ENCODE results near the gene PCSK7. TPM values are rescaled to one million over a fixed set of nuclear protein-coding genes. Genes with fewer than 3 reads are reported as not detected.

The PCSK7 gene
- total and polyA plus RNA-seq, 2 donors (not counting 3 experiments of a cell fraction or from before 2014, with no cell fraction given): 40.8 to 72.7 TPM

DNA sequence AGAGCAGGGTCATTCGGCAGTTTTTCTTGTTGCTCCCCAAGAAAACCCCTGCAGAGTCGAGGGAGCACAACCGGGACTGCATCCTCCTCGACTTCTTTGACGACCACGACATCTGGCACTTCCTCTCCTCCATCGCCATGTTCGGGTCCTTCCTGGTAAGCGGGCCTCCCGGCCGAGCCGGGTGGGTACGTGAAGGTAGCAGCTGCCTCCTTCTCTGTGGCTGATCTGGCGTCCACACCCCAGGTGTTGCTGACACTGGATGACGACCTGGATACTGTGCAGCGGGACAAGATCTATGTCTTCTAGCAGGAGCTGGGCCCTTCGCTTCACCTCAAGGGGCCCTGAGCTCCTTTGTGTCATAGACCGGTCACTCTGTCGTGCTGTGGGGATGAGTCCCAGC lies 36.1 kb downstream of the PCSK7 start:
- H3K4me3 ChIP-seq (replicated peaks in 1 of 3; ENCODE audit: insufficient read depth in 1 of 3, low read depth in 1 of 3, low read length in 3 of 3): no peak overlapping the region
- ChIA-PET POLR2A (no interaction called here), CTCF (interaction anchor here (1.1 kb wide), 1 partner anchor 31 kb away, joined by 3 read pairs; no protein-coding TSS in a partner anchor)
- H3K27me3 ChIP-seq (ENCODE audit: control insufficient read depth in 2 of 2, insufficient read depth in 2 of 2, low read length in 2 of 2): no peaks in the 10 kb centered on the region
- no peaks in the 10 kb centered on the region for H3K79me2 ChIP-seq (ENCODE audit: control insufficient read depth, insufficient read depth, low read length)
- BruUV-seq (replicated peaks): no TSS peak
- intact Hi-C loops (cut with micrococcal nuclease): no loop called here
- FAIRE-seq: no peak
- dilution Hi-C loops (cut with MboI; ENCODE audit: extremely low pct_ligation_motif_present, low sequenced_read_pairs): no loop called here
- no peak overlapping the region for H3K9ac ChIP-seq (replicated peaks; ENCODE audit: extremely low read depth, insufficient read depth, low read length)
- no peak overlapping the region for H3K27ac ChIP-seq (ENCODE audit: insufficient read depth, low read depth, low read length)
- H3K9me1 ChIP-seq (replicated peaks; ENCODE audit: control insufficient read depth, extremely low read depth, insufficient read depth, low read length): no peaks in the 10 kb centered on the region
- TF ChIP-seq GATA2 (IDR thresholded peaks at IDR 0.05; ENCODE audit: insufficient read depth, insufficient read length, low read depth, low read length): no peak
- TF ChIP-seq POLR2AphosphoS5 (IDR thresholded peaks at IDR 0.05; ENCODE audit: insufficient read depth, low read depth, low read length): no peak
- no peak for TF ChIP-seq JUN (IDR thresholded peaks at IDR 0.05; ENCODE audit: borderline replicate concordance, insufficient read depth, insufficient read length, low read depth)
- no peak for TF ChIP-seq MYC (IDR thresholded peaks at IDR 0.05; ENCODE audit: low read depth, low read length)
- no peak for TF ChIP-seq POLR2A (IDR thresholded peaks at IDR 0.05; ENCODE audit: low read depth, low read length)
- no peak for TF ChIP-seq FOS (IDR thresholded peaks at IDR 0.05; ENCODE audit: borderline replicate concordance, insufficient read depth, low read length)
- no peak for TF ChIP-seq EZH2 (IDR thresholded peaks at IDR 0.05; ENCODE audit: borderline replicate concordance, low read depth, low read length, severe bottlenecking)
- TF ChIP-seq, protein P1, sequence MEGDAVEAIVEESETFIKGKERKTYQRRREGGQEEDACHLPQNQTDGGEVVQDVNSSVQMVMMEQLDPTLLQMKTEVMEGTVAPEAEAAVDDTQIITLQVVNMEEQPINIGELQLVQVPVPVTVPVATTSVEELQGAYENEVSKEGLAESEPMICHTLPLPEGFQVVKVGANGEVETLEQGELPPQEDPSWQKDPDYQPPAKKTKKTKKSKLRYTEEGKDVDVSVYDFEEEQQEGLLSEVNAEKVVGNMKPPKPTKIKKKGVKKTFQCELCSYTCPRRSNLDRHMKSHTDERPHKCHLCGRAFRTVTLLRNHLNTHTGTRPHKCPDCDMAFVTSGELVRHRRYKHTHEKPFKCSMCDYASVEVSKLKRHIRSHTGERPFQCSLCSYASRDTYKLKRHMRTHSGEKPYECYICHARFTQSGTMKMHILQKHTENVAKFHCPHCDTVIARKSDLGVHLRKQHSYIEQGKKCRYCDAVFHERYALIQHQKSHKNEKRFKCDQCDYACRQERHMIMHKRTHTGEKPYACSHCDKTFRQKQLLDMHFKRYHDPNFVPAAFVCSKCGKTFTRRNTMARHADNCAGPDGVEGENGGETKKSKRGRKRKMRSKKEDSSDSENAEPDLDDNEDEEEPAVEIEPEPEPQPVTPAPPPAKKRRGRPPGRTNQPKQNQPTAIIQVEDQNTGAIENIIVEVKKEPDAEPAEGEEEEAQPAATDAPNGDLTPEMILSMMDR (IDR thresholded peaks at IDR 0.05; ENCODE audit: extremely low read depth in 1 of 2, insufficient read depth in 1 of 2, low read depth in 1 of 2, low read length in 2 of 2): no peak
- TF ChIP-seq, protein P2, sequence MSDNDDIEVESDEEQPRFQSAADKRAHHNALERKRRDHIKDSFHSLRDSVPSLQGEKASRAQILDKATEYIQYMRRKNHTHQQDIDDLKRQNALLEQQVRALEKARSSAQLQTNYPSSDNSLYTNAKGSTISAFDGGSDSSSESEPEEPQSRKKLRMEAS (IDR thresholded peaks at IDR 0.05; ENCODE audit: insufficient read depth, insufficient read length): no peak
- H4K20me1 ChIP-seq (replicated peaks; ENCODE audit: control insufficient read depth, extremely low read depth, insufficient read depth, low read length): no peaks in the 10 kb centered on the region
- H3K36me3 ChIP-seq (ENCODE audit: control insufficient read depth in 2 of 2, extremely low read depth in 1 of 2, insufficient read depth in 2 of 2, low read length in 2 of 2): peaks cover 0 to 9% of the 10 kb centered on the region in 2 experiments
- H3K4me2 ChIP-seq (ENCODE audit: insufficient read depth, low read length): no peak overlapping the region
- peaks cover 9% of the 10 kb centered on the region for H3K4me1 ChIP-seq (ENCODE audit: control insufficient read depth, extremely low read depth, insufficient read depth, low read length)
- H2AFZ ChIP-seq (ENCODE audit: low read depth, low read length): no peak overlapping the region
- no peaks in the 10 kb centered on the region for H3K9me3 ChIP-seq (replicated peaks; ENCODE audit: control insufficient read depth, insufficient read depth, low read length)
- DNase-seq (ENCODE audit: low read depth, low spot score): no peak
